Measurements from ENCODE around the gene SPRED2.

- no peak for TF ChIP-seq POLR2AphosphoS5 (IDR thresholded peaks at IDR 0.05; ENCODE audit: low read depth)
- TF ChIP-seq, protein P1, sequence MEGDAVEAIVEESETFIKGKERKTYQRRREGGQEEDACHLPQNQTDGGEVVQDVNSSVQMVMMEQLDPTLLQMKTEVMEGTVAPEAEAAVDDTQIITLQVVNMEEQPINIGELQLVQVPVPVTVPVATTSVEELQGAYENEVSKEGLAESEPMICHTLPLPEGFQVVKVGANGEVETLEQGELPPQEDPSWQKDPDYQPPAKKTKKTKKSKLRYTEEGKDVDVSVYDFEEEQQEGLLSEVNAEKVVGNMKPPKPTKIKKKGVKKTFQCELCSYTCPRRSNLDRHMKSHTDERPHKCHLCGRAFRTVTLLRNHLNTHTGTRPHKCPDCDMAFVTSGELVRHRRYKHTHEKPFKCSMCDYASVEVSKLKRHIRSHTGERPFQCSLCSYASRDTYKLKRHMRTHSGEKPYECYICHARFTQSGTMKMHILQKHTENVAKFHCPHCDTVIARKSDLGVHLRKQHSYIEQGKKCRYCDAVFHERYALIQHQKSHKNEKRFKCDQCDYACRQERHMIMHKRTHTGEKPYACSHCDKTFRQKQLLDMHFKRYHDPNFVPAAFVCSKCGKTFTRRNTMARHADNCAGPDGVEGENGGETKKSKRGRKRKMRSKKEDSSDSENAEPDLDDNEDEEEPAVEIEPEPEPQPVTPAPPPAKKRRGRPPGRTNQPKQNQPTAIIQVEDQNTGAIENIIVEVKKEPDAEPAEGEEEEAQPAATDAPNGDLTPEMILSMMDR (IDR thresholded peaks at IDR 0.05; ENCODE audit: insufficient read depth, low read length), result no peak
Observed at GRCh38 chr2:65354773-65355172, 77.6 kb downstream of the SPRED2 start.
